GM13977 (cell line): ENCODE results near the gene TLK1.

Source experiments
- DNase-seq: peaks from one replicate; pipeline ENCODE4 v3.0.0; 2012; ENCODE audit warnings: low spot score
- in situ Hi-C: fragments of 300-500 bp; cut with MboI; formaldehyde crosslinking; loops from one replicate; pipeline ENCODE4 v1.12.0; 2022; ENCODE audit warnings: low sequenced_read_pairs, low pct_unique_long_range_greater_than_20kb, mixed read lengths, inconsistent platforms; ENCODE audit not compliant: unreplicated experiment
- TF ChIP-seq, protein P1 (sequence below): IDR thresholded peaks from 2 replicates; pipeline ENCODE4 v1.5.1; 2012; ENCODE audit warnings: mild to moderate bottlenecking, control low read depth; ENCODE audit not compliant: insufficient read depth; ENCODE audit errors: extremely low read depth, missing control alignments

TLK1 gene

DNA sequence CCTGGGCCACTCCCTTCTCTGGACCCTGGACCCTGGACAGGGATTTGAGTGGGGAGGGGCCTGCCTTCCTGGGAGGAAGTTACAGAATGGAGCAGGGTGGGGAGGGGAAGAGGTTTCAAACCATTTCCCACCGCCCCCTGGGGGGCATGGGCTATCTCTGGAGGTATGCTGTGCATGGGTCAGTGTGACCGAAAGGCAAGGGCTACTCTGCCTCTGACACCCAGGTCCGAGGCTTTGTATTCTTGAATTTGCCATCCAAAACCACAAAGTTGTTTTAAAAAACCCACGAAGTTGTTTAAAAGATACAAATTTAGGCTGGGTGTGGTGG lies 184.8 kb downstream of the TLK1 start:
- DNase-seq: no peak
- in situ Hi-C loops: loop anchor here (25.0 kb wide), 1 partner anchor 461 kb away; the partner anchor contains the start of genes DCAF17 and METTL8
- TF ChIP-seq, protein P1, sequence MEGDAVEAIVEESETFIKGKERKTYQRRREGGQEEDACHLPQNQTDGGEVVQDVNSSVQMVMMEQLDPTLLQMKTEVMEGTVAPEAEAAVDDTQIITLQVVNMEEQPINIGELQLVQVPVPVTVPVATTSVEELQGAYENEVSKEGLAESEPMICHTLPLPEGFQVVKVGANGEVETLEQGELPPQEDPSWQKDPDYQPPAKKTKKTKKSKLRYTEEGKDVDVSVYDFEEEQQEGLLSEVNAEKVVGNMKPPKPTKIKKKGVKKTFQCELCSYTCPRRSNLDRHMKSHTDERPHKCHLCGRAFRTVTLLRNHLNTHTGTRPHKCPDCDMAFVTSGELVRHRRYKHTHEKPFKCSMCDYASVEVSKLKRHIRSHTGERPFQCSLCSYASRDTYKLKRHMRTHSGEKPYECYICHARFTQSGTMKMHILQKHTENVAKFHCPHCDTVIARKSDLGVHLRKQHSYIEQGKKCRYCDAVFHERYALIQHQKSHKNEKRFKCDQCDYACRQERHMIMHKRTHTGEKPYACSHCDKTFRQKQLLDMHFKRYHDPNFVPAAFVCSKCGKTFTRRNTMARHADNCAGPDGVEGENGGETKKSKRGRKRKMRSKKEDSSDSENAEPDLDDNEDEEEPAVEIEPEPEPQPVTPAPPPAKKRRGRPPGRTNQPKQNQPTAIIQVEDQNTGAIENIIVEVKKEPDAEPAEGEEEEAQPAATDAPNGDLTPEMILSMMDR: no peak

DNA sequence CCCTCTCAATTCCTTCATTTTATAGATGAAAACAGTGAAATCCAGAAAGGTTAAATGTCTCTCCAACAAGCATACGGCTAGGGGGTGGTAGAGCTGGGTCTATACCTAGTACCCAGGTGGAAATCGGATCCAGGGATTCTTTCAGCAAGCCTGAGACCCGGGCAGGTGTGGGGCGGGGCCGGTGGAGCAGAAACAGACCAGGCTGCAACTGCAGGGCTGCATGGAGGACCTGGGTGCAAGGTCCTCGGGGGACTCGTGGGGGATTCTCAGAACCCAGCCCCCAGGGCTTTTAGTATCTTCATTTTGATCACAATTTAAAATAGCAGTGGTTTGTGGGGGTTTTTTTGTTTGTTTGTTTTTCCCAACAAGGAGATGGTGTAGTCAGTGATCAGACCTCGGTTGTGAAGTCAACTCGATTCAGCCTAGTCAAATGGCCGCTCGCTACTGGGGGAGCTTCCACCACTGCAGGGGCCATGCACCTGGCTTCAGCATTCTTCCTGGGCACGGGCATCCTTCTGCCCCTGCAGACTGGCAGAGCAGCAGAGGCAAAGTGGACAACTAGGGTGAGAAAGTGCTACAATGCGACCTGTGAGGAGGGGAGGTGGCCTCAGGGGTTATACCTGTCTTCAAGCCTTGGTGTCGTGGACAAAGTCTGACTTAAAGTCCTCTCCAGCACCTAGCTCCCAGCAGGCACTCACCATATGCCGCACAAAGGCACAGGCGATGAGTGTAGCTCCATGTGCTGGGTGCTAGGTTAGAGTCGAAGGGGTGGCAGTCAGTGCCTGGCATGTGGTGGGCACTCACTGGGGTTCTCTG lies 185.4 kb downstream of the TLK1 start:
- in situ Hi-C loops: loop anchor here (25.0 kb wide), 1 partner anchor 462 kb away; the partner anchor contains the start of genes DCAF17 and METTL8
- no peak for DNase-seq
- TF ChIP-seq, protein P1: no peak

DNA sequence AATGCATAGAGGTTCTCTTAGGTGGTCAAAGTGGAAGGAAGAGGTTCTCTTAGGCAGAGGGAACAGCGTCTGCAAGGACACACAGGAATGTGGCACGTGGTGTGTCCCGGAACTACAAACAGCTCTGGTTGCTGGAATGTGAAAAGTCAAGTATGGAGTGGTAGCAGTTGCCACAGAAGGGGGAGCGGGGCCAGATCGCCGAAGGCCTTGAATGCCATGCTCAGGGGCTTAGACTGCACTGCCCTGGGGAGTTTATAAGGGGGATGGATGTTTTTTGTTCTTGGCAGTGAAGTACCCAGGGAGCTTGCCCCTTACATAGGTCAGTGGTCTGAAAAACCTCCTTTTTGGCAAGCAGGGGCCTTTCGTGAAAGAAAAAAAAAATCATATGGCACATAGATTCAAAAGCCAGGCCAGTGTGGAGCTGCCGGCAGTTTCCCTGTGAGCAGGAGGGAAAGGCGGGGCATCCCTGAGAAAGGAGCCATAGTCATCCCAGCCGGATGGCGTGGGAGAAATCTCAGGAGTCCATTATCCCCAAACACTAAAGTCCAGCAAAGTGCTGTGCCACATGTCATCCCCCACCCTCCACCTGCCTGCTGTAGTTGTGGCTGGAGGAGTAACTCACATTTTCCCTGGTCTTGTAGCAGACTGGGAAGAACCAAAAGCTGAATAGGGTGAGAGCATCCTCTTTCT lies 186.2 kb downstream of the TLK1 start:
- TF ChIP-seq, protein P1: no peak
- no peak for DNase-seq
- in situ Hi-C loops: no loop called here

DNA sequence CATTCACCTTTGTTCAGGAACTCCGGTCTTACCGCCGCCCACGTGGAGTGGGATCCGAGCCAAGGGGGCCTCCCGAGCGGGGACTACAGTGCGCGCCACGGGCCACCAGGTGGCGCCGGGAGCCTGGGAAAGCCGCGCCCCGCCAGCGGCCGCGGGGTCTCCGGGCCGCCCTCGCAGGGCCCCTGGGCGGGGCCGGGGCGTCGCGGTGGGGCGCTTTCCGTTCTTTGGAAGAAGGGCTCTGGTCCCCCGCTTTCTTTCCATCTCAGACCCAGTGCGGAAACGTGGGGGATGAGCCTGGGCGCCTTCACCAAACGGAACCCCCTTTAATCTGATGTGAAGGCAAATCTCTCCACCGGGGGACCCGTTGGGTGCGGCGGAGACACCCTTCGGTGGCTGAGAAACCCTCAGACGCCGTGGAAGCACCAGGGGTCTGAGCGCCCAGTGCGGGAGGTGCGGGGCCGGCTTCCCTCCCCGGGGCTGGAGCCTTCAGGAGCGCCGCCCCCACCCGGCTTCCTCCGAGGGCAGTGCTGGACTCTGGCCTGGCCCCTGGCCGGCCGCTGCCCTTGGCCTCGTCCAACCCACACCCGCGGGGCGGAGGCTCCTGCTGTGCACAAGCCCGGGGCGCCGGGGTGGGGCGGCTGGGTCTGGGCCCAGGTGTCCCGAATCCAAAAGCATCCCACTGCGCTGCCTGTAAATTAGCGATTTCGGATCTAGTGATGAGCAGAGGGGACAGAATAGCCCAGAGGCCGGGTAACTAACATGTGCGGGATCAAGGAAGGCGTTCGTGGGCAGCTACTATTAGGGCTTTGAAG lies 187.0 kb downstream of the TLK1 start:
- TF ChIP-seq, protein P1: peak; percentile 93
- in situ Hi-C loops: no loop called here
- peak; percentile 97 for DNase-seq

DNA sequence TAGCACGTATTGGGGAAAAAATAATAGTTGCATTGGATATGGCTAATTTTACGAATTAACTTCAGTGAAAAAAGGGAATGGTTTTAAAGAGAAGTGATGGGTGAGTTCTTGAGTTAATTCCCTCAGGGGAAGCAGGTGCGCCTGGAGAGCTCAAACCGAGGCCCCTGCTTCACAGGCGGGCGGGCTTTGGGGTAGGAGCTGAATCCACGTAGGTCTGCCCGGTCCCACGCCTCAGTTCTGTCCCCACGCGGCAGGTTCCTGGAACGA lies 187.5 kb downstream of the TLK1 start:
- in situ Hi-C loops: no loop called here
- TF ChIP-seq, protein P1: no peak
- DNase-seq: no peak
